Activated effector memory CD4-positive, alpha-beta T cell treated with anti-CD3 and anti-CD28 coated beads, Interleukin-2, amount 50 U/mL, for 16 hours (primary cell): Measurements from ENCODE around the gene LPAR1.
"Not testable (repeated sequence)": the region's sequence is repeated elsewhere in the genome, so short reads cannot be mapped to it uniquely, and the experiment has no call there.

Experiments used
- DNase-seq: peaks from one replicate; pipeline ENCODE4 v3.0.0-alpha.2; 2020

Gene LPAR1

DNA sequence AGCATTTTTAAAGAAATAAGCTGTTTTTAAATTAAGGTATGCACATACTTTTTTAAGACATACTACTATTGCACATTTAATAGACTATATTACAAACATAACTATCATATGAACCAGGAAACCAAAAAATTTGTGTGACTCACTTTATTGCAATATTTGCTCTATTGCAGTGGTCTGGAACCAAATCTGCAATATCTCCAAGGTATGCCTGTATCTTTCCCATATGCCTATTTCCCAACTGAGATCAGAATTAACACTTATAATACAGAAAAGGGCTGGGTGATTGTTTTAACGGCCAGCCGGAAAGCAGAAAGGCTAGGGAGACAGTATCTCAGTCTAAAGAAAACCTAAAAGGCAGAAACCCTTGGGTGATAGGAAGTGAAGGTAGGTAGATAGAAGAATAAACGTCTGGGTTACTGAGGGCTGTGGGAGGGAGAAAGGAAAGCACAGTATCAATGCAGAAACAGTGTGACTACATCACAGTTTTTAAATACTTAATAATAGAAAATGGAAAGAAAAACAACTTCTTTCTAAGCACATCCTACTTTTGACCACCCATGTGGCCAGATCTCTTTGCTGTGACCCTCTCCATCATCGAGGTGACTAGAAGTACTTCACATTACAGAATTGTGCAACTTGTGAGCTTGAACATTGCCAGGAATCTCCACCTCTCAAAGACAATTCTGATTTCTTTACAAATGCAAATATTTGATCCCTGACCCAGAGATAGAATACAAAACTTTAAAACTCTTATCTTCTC lies 126.4 kb downstream of the LPAR1 start:
- no peak for DNase-seq

DNA sequence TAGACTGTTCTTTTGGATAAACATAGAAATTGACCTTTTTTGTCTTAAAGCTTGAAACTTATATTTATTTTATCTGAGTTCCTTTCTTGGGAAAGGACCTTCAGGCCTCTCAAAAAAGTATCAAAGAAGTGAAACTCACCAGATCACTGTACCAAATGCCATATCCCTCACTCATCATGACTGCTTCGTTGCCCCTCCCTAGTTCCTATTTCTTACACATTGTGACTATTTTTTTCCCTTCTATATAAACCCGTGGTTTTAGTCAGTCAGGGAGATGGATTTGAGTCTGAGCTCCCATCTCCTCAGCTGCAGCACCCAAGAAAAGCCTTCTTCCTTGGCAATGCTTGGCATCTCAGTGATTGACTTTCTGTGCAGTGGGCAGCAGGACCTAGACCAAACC lies 129.4 kb downstream of the LPAR1 start:
- DNase-seq: no peak

- DNase-seq: no peak
Measured at GRCh38 chr9:110900917-110901316, 137.4 kb downstream of the LPAR1 start.

- no peak for DNase-seq
Measured at GRCh38 chr9:110900456-110900855, 137.8 kb downstream of the LPAR1 start.

DNA sequence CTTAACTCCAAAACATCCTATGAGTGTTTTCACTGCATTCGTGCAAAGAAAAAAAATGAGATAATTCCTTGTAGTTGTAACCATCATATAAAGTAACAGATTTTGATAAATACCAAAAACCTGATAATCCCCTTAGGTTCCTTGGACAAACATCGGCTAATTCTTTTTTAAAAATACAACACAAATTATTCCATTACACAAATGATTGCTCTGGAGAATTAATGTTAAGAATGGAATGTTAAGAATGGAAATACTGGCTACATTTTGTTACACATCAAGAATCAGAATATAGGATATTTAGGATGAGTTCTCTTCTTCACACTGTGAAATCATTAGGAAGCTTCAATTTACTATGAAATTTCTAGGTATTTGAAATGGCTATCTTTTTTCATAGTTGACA lies 139.4 kb downstream of the LPAR1 start:
- no peak for DNase-seq

- no peak for DNase-seq
Measured at GRCh38 chr9:110898358-110898757, 139.9 kb downstream of the LPAR1 start.

- DNase-seq: no peak
Measured at GRCh38 chr9:110897943-110898342, 140.3 kb downstream of the LPAR1 start.

DNA sequence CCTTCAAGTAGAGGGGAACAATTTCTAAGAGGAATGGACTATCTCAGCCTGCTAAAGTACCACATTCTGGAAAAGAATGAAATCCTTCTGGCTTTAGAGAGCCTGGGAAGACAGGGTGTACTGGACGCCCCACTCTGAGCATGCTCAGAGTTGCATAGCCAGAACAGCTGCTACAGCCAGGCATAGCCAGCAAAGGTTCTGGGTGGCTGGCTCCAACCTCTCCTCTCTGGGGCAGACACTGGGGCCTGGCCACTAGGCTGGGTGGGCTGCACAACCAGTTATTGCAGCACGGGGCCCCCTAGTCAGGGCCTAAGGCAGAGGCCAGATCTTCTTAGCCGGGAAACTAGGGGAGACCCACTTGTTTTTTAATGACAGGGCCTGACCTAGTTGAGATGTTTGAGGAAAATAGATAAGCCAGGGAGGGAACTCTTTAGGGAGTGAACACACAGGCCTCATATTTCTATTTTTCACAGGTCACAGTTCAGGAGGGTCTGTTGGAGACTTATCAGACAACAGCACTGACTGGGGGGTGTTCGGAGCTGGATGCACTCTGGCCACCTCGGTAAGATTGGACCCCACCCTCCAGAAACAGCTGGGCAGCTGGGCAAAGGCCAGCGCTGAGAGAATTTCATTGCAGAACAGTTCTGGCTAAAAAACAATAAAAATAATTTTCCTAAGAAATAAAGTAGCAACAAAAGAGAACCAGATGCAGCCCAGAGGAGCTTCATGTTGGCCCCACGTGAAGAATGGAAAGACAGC lies 142.9 kb downstream of the LPAR1 start:
- DNase-seq: no peak

DNA sequence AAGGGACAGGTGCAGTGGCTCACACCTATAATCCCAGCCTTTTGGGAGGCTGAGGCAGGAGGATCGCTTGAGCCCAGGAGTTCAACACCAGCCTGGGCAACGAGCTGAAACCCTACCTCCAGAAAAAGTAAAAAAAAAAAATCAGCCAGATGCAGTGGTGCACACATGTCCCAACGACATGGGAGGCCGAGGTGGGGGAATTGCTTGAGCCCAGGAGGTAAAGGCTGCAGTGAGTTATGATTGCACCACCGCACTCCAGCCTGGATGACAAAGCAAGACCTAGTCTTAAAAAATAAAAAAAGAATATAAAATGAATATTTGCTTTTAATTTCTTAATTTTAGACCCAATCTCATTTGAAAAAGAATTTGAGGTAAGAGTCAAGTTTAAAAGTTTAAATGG lies 143.5 kb downstream of the LPAR1 start:
- no peak for DNase-seq

DNA sequence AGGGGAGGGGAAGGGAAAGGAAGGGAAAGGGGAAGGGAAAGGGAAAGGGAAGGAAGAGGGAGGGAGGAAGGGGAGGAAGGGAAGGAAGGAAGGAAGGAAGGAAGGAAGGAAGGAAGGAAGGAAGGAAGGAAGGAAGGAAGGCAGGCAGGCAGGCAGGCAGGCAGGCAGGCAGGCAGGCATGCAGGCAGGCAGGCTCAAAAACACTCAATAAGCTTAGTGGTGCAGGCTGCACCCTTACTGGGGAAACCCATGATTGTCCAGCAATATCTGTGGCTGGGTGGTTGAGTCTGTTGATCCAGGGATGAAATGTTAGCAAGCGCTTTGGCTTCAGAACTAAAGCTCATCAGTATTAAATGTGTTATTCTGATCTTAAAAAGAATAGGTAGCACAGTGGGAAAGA lies 145.6 kb downstream of the LPAR1 start:
- no peak for DNase-seq

GRCh38 chr9:110891760-110892159 lies 146.5 kb downstream of the LPAR1 start:
- DNase-seq: no peak

DNA sequence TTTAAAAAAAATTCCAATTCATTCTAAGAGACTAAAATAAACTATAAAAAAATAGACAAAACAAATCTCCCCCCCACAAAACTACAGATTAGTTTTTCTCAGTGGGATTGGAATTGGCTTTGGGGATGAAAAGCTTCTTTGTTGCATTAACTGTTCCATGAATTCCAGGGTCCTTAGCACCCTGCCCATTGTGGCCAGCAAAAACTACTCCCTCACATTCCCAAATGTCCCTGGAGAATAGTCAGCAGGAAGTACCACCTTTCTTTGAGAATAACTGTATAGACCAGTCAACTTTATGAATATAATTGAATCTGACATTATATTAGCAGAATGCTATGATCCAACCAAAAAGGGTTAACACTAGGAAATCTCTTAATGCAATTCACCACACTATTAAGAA lies 147.9 kb downstream of the LPAR1 start:
- no peak for DNase-seq

DNA sequence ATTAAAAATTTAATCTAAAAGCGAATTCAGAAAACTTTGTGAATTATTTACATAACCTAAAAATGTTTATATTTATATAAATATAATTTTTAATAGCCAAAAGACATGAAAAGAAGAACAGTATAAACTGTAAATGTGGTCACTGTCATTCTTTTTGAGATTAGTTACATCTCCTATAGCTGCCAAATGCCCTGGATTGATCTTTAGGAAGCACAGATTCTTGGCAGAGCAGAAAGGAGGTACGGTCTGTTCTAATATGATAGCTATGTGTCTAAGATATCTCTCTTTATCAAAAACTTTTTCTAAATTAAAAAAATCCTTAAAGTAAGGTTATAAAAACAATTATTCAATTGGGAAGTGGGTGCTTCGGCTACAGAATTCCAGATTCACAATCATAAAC lies 151.0 kb downstream of the LPAR1 start:
- no peak for DNase-seq

- no peak for DNase-seq
Measured at GRCh38 chr9:110886832-110887231, 151.4 kb downstream of the LPAR1 start.

DNA sequence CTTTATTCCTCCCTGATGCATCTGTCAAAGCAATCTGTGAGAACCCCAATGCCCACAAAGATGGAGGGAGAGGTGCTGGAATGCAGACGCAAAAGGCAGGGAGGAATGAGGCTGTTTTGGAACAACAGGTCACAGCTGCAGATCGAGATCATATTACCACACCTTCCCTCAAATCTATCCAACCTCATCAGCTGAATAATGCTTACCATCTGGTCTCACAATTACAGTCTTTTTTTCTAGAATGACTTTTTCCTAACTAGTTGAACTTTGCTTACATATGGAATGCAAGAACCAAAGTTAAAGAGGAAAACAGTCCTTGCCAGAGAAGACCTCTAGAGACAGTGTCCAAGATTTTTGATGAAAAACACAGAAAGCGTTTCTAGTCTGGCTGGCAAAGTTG lies 158.1 kb downstream of the LPAR1 start:
- DNase-seq: no peak

DNA sequence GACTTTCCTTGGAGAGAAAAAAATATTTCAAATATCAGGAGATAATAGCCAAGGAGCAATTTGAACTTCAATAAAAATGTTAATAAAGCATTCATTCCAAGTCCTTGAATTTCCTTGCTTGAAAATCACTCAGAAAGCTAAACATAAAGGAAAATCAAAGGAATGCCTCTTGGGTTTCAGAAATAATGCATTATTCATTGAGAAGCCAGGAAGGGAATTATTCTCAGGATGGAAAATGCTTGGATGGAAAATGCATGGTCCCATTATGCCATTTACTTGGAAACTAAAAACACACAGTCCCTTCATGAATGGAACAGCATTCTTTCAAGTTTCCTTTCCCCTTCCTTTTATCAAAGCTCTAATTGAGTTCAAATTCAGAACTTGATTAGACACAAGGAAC lies 160.9 kb downstream of the LPAR1 start:
- DNase-seq: no peak

- DNase-seq: no peak
Measured at GRCh38 chr9:110876929-110877328, 161.3 kb downstream of the LPAR1 start.

GRCh38 chr9:110874963-110875674 lies 163.2 kb downstream of the LPAR1 start:
- no peak for DNase-seq

DNA sequence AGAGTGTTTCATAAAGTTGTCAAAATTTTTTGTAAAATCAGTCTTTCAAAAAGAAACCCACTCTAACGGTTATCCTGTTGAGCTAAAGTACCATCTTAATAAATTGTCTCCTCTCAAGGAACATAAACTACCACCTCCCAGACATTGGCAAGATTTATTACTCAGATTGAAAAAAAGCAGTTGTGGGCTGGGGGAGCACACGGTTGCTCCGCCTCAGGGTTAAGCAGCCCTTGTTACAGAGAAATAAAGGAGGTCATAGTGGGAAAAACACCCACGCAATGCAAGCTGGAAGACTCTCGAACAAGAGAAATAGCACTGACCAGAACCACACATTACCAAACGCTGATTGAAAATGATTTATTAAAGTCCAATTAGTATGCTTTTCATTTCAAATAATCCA lies 165.3 kb downstream of the LPAR1 start:
- DNase-seq: no peak

DNA sequence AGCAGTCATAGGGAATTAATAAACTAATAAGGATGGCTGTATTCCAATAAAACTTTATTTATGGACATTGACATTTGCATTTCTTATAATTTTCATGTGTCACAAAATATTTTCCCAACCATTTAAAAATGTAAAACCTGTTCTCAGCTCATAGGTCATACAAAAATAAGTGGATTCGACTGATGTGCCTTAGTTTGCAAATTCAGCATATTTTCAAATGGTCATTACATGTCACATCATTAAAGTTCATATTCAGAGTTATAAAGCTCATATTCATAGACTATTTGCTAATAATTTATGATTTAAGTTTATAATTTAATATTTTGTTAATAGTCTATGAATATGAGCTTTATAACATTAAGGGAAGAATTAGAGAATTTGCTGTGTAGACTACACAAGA lies 166.5 kb downstream of the LPAR1 start:
- DNase-seq: no peak

- no peak for DNase-seq
Measured at GRCh38 chr9:110869931-110870330, 168.3 kb downstream of the LPAR1 start.

- DNase-seq: no peak
Measured at GRCh38 chr9:110864011-110864410, 174.3 kb downstream of the LPAR1 start.

DNA sequence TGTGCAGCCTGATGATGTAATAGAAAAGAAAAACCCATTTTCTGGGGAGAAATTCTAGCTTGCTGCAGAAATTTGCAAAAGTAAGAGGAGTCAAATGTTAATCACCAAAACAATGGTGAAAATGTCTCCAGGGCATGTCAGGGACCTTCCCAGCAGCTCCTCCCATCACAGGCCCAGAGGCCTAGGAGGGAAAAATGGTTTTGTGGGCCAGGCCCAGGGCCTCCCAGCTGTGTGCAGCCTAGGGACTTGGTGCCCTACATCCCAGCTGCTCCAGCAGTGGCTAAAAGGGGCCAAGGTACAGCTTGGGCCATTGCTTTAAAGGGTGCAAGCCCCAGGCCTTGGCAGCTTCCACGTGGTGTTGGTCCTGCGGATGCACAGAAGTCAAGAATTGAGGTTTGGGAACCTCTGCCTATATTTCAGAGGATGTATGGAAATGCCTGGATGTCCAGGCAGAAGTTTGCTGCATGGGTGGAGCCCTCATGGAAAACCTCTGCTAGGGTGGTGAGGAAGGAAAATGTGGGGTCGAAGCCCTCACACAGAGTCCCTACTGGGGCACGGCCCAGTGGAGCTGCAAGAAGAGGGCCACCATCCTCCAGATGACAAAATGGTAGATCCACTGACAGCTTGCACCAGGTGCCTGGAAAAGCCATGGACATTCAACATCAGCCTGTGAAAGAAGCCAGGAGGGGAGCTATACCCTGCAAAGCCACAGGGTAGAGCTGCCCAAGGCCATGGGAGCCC lies 176.7 kb downstream of the LPAR1 start:
- DNase-seq: not testable (repeated sequence)
